Left cardiac atrium (tissue), 4 donors: ENCODE data around the gene FSTL1. TPM values are rescaled to one million over a fixed set of nuclear protein-coding genes. Genes with fewer than 3 reads are reported as not detected.

ENCODE experiments used
- ATAC-seq, 2 donors: fragments of 200-7000 bp; cut with Tn5 transposase; one replicate each; pipeline ENCODE4 v1.9.1; 2020; ENCODE audit warnings: mild to moderate bottlenecking in 2 of 2, moderate library complexity in 2 of 2
- DNase-seq: peaks from one replicate; pipeline ENCODE4 v3.0.0-alpha.2; 2020
- intact Hi-C, 2 donors: fragments of 100-400 bp; cut with DNase I; formaldehyde crosslinking; loops; one replicate each; pipeline versions ENCODE4 v1.14.1 to v1.15.1; 2022 to 2023
- long read RNA-seq: library from polyadenylated mRNA; unstranded; transcript quantifications from one replicate; pipeline ENCODE4 v2.0.0, GENCODE V29; 2021
- total RNA-seq, 2 donors: library from RNA; stranded (reverse); fragmentation: NEBNext Ultra II Directional; extraction: Animal tissue kit (Norgen Biotek cat#: 25700); gene quantifications; one replicate each; pipeline ENCODE4 v1.2.1, GENCODE V29; 2021
- donor health status: DM: no; HTN: yes; CAD: no.
- donor health status: DM: no; HTN: yes; CAD: no; lungs with severe emphysema.
- donor health status: DM: yes; HTN: yes; CAD: no.
- donor health status: Dilated cardiomyopathy.

FSTL1 gene
- total RNA-seq: 100 to 1,000 TPM; 376 to 503 TPM
- long read RNA-seq, full-length matches to known transcripts: 691 of 823 reads
- long read RNA-seq, partial matches to known transcripts: 62 of 823 reads
- long read RNA-seq, other reads (novel, unspliced or antisense): 70 of 823 reads

DNA sequence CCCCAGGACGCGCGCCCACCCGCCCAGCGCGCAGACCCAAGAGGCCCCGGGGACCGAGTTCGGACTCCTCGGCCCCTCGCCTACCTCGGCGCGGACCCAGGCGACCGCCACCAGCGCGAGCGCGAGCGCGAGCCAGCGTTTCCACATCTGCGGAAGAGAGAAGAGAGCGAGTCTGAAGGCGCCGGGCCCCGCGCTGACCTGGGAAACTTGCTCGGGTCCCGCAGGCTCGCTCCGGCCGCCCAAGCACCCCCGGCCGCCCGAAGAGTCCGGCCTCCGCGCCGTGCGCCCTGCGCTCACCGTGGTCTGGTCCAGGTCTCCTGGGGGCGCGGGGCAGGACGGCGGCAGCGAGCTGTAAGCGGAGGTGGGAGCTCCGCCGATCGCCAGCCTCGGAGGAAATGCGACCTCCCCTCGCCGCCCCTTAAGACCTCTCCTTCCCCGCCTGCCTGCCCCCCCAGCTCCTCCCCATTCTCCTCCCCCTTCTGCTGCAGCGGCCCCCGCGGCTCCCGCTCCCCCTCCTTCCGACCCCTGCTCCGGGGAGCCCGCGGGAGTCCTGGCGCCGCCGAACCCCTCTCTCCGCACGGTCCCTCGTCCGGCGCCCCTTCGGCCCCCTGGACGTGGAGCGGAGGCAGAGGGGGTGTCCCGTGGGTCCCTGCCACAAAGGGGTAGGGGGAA lies at the start of gene FSTL1:
TSS of gene FSTL1 (minus strand) at position 393 of the 672 bp plus-strand sequence. CDS start at position 147, 246 bp downstream.
- intact Hi-C loops: loop anchor here in 1 of 2 donors (5.0 to 10.0 kb wide), 2 partner anchors 33 to 54 kb away; no protein-coding TSS in a partner anchor
- DNase-seq (peak; percentile 81), ATAC-seq (peak; percentile 86 to 87)

DNA sequence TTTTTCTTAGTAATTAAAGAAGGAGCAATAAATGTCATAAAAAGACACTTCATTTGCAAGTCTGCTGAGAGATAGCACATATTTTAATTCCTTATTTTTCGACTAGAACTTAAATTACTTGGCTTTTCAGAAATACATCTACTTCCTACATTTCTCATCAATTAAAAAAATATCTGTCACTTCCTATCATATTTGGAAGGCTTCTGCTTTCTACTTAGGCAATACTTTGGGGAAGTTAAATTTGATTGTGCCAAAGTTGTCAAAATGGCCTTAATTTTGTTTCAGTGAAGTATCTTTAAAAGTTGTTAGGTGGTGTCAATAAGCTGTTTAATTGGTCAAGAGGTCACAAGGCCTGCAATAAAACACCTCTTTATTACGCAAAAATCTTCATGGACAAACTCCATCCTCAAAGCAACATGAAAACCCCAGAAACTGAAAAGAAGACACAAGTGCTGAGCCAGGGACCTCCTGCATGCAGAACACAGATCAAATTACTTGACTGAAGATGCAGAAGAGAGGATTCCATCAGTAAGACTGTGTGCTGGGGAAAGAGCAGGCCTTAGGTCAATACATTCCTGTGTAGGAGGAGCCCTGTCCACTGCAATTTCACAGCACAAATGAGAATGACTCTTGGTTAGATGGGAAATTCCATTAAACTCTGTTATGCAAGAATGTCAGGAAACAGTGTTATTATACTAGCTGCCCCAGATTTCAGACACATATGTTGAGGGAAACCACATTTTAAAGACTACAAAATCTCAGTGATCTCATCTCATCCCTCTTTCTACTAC lies 48.0 kb upstream of the FSTL1 start:
- DNase-seq (peak; percentile 33), ATAC-seq (peak; percentile 77 to 80)

GRCh38 chr3:120497818-120498217 lies 47.0 kb upstream of the FSTL1 start:
- DNase-seq (no peak), ATAC-seq (no peak)
- intact Hi-C loops: no loop called here

More for the DNA sequence above, 48.0 kb upstream of the FSTL1 start:
- intact Hi-C loops: no loop called here

DNA sequence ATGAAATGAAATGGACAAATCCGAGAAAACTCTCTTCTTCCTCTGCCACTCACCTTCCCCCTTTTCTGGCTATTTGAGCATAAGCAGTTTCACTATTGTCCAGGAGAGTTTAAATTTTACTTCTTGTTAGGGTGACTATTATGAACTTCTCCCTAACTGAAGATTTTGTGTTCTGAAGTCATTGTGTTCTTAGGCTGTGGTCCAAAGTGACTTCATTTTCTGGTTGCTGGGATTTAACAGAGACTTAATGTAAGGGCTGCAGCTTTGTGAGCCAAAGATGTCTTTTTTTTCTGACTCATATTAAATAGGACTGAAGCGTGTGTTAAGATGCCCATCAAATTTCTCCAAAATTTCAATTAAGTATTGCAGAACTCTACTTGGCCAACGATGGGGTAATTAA lies 46.5 kb upstream of the FSTL1 start:
- no peak for DNase-seq
- peak in 1 of 2 donors; percentile 78 for ATAC-seq
- intact Hi-C loops: no loop called here

DNA sequence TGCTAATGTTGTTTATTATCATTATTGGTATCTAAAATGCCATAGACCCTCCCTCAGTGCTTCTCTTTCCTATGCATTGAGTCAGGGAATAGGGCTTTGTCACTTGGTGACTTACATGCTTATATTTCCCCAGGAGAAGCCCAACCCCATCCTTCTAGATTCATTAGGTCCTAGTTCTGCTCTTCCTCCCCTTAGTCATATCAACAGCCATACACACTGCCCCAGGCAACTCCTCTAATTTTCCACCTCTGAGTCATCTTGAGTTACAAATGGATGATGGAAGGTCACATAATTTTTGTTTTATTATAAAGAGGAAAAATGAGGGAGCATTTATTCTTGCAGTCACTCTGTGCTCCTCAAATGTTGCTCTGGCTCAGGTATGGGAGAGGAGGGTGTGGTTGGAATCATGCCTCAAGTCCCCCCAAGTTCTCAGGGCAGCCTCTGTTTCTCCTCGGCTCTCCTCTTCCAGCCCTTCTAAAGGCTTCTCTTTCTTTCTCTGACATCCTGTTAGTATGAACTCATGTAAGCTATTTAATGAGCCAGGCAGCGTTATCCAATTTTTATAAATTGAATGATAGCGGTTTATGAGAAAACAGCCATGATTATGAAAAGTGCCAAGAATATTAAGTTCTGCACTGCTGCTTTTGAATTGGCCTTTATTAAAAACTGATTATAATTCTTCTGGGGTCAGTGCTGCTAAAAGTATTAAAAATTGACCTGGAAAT lies 45.6 kb upstream of the FSTL1 start:
- intact Hi-C loops: no loop called here
- ATAC-seq (peak in 1 of 2 donors; percentile 86), DNase-seq (no peak)

- intact Hi-C loops: no loop called here
- no peak for DNase-seq
- no peak for ATAC-seq
These were observed 45.0 kb upstream of the FSTL1 start for GRCh38 chr3:120495809-120496208.

GRCh38 chr3:120492103-120492502 lies 41.3 kb upstream of the FSTL1 start:
- intact Hi-C loops: no loop called here

DNA sequence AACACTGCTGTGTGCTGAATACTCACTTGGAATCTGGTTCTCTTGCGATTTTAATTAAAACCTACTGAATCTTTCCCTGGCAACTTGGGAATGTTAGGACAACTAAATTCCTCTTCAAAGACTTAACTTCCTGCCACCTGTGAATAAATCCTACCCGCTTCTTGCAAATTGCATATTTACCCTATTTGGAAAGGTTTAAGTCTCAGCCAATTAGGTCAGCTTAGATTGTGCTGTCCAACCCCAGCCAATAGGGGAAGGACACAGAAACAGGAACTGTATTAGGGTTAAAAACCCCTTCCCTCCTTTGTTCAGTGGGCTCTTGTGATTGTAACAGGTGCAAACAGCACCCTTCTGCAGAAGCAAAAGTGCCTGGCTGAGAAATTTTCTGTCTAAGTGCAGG lies 38.6 kb upstream of the FSTL1 start:
- intact Hi-C loops: no loop called here
- ATAC-seq (no peak), DNase-seq (no peak)

More at GRCh38 chr3:120492103-120492502, 41.3 kb upstream of the FSTL1 start:
- no peak for DNase-seq
- no peak for ATAC-seq

- ATAC-seq: peak in 1 of 2 donors; percentile 12
- intact Hi-C loops: no loop called here
- no peak for DNase-seq
These were observed 37.5 kb upstream of the FSTL1 start for GRCh38 chr3:120488296-120488695.

DNA sequence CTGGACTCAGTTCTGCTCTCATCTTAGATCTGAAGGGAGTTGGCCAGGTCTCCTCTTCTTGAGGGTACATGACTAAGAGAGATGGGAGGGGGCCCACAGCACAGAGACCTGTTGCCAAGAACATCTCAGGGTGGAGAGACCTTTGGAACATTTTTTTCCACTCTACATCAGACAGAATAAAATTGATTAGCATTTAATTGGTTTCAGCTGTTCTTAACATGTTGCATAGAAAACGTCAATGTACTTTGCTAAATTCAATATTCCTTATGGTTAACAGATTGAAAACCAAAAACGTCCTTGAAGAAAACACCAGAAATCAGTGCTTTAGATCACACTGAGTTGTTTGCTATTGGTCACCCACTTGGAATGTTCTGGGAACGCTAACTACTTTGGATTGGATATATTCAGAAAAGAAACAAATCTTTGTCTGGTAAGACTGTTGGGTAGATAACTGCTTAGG lies 36.4 kb upstream of the FSTL1 start:
- intact Hi-C loops: no loop called here
- ATAC-seq: peak; percentile 34 to 90

DNA sequence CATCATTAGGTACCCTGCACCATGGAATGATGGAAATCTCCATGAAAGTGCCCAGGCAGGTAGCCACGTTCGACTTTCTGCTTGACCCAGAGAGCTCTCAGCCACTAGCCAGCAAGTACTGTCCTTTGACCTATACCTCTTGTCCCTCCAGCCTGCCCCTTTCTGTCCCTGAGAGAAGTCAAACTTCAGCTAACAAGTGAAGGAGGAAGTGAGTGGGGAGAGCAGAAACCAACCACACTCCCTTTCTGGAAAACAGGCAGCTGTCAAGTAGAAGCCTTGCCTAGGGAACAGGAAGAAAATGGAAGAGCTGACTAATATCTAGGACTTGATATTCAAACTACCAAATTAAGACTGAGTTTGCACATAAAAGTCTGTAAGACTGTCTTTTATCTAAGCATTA lies 30.3 kb upstream of the FSTL1 start:
- ATAC-seq (no peak), DNase-seq (no peak)
- intact Hi-C loops: no loop called here

More for the DNA sequence above, 36.4 kb upstream of the FSTL1 start:
- DNase-seq: no peak

- intact Hi-C loops: no loop called here
- ATAC-seq: peak in 1 of 2 donors; percentile 21
- DNase-seq: no peak
These were observed 27.0 kb upstream of the FSTL1 start for GRCh38 chr3:120477781-120478180.

DNA sequence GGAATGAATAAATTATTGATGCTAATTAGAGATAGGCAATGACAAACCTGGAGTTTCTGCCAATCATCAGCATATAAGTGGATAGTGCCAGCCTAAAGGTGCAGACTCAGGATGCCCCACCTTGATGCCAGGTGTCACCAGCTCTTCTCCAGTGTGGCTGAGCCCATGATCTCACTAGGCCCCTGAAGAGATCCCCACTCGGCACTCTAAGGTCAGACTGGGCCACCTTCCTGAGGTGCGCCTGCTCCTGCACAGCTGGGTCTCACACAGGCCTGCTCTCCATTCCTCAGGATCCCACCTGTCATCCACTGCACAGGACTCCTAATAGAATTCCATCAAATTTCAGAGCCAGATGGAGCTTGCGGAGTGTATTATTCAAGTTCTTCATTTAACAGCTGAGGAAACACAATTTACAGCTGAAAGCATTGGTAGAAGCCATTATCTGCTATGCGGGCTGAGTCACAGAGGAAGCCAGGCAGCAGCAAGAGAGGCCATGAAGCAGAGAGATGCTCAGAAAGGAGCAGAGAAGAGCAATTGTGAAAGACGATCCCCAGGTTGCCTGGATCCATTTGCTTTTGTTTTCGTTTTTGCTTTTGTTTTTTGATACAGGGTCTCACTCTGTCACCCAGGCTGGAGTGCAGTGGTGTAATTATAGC lies 25.1 kb upstream of the FSTL1 start:
- ATAC-seq (no peak), DNase-seq (no peak)
- intact Hi-C loops: no loop called here

GRCh38 chr3:120473896-120474675 lies 23.3 kb upstream of the FSTL1 start:
- no peak for ATAC-seq
- intact Hi-C loops: no loop called here
- DNase-seq: no peak

GRCh38 chr3:120473389-120473788 lies 22.6 kb upstream of the FSTL1 start:
- intact Hi-C loops: no loop called here
- DNase-seq: no peak
- no peak for ATAC-seq

DNA sequence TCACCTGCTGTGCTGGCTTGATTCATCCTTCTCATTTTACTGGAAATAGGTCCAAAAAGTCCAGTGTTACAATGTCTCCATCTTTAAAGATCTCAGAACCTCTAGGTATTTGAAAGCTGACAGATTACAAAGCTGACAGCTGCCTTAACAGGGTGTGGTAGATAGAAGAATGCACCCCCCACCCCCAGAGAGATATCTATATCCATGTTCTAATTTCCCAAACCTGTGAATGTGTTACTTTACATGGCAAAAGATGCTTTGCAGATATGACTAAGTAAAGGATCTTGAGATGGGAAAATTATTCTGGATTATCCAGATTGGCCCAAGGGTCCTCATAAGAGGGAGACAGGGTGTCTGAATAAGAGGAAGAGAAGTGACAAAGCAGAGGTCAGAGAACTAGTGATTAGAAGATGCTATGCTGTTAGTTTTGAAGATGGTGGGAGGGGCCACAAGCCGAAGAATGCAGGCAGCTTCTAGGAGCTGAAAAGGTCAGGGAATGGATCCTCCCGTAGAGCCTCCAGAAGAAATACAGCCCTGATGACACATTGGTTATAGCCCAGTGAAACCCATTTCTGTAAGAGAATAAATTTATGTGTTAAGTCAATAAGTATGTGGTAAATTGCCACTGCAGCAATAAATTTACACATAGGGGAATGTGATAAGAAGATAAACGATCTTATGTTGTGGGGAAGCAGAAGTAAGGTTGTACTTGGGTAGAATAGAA lies 21.5 kb upstream of the FSTL1 start:
- intact Hi-C loops: no loop called here
- DNase-seq: no peak
- ATAC-seq: no peak

DNA sequence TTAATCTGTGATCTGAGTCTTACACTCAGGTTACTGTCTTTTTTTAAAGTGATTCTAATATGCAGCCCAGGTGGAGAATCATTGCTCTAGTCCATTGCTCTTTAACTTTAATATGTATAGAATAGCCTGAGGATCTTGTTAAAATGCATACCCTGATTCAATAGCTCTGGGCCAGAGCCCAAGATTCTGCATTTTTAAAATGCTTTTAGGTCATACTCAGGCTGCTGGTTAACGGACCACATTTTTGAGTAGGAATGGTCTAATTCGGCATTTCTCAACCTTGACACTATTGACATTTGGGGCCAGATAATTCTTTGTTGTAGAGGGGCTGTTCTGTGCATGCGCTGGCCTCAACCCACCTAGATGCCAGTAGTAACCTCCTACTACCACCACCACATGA lies 20.9 kb upstream of the FSTL1 start:
- intact Hi-C loops: no loop called here
- no peak for ATAC-seq
- no peak for DNase-seq

DNA sequence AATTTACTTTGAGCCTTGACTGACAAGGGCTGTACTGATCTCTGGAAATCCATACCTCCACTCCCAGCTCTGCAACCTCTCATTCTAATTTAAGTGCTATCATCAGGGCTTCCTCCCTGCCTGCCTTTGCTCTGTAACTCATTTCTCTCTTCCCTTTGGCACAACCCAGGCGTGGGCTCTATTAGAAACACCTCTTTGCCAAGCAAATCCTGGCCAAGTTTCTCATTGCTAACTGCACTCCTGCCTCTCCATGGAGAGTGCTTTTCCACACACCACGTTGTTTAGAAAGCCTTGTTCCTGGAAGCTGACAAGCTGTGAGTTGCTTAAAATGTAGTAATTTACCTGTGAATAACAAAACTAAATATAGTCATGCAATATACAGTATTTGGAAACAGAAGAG lies 20.1 kb upstream of the FSTL1 start:
- peak; percentile 23 for DNase-seq
- peak; percentile 88 to 92 for ATAC-seq
- intact Hi-C loops: no loop called here
